GM18861 (cell line): ENCODE results near the gene ZNF445.
"Not testable (repeated sequence)": the region's sequence is repeated elsewhere in the genome, so short reads cannot be mapped to it uniquely, and the experiment has no call there.

Experiments
- ATAC-seq: cut with Tn5 transposase; IDR thresholded peaks from one replicate; pipeline ENCODE4 v1.9.1; 2021; ENCODE audit not compliant: unreplicated experiment

The ZNF445 gene

DNA sequence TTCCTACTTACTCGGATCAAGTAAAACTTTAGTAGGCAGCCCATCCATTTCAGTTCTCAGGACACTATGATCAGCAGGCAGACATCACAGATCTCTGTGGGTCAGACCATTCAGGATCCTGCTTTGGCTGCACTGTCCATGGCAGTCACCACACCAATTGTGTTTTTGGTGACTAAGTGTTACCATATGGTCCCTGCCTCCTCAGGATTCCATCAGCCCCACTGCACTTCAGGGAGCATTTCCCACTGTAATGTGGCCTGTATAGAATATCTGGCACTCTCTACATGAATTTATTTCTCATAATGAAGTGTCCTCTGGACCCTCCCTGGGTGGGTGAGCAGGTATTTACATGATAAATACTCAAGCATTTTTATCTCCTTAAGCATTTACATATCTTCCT lies 41.3 kb downstream of the ZNF445 start:
- ATAC-seq: no peak

DNA sequence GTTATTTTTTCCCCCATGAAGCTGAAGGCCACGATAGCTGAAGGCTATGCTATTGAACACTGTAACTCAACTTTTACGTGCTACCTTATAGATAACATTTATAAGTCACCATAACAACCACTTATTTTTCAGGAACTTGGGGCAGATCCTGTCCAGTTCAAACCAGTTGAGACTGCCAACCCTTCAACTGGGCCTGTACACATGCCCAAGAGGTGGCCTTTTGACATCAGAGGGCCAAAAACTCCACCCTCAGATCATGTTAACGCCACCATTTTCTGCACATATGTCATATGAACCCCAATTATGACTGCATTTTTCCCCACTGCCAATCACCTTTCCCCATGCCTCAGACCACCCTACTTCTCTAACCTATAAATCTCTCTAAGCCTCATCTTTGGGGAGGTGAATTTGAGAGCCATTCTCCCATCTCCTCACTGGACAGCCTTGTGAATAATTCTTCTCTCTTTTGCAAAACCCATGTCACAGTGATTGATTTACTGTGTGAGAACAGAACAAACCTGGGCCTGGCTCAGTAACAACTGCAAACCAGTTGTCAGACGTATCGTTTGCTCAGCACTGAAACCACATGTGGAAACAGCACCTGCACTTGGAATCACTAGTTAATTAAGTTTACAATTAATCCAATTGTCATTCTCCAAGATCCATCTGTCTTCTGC lies 42.5 kb downstream of the ZNF445 start:
- no peak for ATAC-seq

DNA sequence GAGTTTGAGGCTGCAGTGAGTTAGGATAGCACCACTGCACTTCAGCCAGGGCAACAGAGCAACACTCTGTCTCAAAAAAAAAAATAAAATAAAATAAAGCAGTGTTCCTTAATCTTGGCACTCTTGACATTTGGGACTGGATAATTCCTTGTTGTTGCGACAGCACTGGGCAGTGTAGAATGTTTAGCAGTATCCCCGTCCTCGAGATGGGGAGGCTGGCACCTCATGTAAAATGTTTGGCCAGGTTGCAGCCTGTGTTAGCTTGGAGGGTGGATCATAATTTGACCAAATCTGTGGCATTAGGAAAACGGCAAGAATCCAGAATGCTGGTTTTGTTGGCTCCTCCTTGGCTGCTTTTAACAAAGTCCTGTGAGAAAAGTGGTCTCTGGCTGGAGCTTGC lies 47.0 kb downstream of the ZNF445 start:
- no peak for ATAC-seq

DNA sequence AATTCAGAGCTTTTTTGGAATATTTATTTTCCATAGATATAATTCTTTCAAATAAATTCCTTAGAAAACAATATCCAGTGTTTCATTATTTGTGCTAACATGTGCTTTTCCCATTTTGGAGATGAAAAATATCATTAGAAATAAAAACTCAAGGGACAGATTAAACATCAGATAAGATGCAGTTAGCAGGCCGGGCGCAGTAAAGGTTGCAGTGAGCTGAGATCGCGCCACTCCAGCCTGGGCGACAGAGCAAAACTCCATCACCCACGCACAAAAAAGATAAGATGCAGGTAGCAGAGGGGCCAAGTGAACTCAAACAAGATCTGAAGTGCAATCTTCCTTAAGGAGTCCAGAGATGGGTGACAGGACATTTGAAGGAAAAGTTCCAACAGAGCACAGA lies 48.0 kb downstream of the ZNF445 start:
- no peak for ATAC-seq

DNA sequence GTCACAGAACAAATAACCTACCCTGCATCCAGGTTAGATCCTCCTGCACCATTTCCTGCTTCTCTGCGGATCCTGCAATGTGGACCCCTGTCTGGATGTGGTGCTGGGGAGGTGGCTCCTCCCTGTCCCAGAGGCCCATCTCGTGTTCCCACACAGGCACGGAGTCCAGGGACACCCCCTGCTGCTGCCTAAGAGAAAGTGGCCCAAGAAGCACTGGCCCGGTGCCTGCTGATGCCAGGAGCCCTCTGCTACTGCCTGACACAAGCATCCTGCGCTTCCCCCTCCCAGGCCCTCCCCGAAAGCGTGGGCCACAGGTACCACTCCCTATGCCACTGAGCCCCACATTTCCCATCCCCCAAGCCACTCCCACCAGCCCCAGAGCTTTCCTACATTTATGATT lies 48.6 kb downstream of the ZNF445 start:
- no peak for ATAC-seq

DNA sequence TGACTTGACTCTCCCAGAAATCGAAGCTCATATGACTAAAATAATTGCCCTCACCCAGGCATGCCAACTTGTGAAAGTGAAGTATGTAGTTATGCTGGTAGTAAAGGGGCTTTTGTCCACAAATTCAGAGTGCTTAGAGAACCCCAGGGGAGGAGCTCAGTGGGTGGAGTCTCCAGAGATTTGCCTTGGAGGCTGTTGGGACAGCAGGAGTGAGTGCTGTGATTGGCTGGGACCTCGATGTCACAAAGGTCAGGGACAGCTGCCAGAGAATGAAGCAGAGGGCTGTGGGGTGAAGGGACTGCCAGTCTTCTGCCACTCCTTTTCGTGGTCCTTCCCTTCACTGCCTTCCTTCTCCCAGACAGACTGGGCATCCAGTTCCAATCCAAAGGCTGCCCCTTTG lies 49.8 kb downstream of the ZNF445 start:
- ATAC-seq: no peak

DNA sequence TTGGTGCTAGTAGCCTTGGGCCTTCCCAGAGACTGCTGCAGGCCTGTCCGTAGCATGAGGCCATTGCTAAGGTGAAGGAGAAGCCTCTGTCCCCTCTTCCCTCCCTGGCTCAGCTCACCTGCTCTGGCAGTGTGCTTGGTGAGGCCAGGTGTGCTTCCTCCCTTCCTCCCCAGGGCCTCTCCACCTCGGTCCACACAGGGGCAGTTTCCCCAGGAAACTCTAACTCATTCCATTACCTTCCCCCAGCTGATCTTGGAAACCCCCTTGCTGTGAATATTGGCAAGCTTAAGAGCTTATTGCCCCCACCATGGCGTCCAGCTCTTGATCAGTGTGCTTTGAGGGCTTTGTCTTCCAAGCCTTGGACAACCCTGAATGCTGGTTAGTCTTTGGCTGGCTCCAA lies 52.7 kb downstream of the ZNF445 start:
- ATAC-seq: no peak

DNA sequence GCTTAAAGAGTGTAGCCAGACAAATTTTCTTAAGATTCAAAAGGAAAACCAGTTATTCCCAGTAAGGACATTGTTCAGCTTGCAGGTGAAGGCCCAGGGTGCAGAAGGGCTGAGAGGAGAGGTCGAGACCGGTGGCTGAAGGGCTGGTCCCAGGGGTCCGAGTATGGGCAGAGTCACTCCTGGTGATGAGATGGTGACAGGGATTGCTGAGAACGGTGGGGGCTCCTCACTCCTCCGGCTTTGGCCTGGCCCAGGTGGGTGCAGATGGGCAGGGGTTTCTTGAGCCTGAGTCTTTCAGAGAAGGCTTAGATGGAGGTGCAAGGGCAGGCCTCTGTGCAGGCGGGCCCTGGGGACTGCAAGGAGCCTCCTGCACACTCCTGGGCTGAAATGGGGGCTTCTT lies 56.2 kb downstream of the ZNF445 start:
- no peak for ATAC-seq

DNA sequence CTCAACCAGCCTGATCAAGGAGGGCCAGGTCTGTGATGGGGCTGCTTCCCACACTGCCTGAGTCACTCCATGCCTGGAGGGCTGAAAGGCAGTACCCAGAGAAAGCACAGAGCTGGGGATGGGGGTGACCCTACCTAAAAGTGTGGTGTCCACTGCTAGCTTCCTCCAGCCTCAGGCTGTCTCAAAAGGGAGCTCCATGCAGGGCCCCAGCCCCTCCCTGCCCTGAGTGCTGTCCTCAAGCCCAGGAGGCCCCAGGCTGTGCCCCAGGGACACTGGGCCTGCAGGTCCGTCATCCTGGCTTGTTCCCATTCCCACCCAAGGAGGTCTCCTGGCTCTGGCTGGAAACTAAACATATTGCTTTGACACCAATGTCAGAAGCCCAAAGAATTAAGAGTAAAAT lies 56.8 kb downstream of the ZNF445 start:
- no peak for ATAC-seq

DNA sequence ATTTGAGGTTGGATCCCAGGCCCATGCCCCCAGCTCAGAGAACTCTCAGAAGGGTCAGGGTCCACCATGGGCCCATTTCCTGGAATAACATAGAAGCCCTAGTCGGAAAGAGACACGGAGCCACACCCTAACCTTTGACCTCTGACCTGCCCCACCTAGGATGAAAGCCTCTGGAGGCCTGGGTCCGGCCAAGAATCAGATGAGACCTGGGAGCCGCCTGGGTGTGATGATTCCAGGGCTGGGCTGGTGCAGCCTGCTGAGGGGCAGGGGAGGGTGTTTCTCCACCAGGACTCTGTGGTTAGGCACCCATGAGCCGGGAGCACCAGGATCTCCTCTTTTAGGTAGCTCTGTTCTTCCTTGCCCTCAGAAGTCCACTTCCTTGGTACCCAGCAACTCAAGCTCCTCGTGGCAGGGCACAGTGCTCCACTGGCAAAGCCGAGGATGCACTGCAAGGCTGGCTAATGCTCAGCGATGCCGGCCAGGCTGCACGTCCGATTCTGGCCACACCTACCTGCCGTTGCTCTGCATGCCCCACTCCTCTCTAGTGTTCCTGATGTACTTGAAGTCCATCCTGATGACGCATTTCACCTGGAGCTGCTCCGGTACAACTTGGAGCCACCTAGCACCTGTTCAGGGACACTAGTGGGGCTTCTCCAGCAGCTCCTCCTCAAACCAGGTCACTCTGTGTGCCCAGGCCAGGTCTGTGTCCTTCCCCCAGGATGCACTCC lies 57.4 kb downstream of the ZNF445 start:
- no peak for ATAC-seq

DNA sequence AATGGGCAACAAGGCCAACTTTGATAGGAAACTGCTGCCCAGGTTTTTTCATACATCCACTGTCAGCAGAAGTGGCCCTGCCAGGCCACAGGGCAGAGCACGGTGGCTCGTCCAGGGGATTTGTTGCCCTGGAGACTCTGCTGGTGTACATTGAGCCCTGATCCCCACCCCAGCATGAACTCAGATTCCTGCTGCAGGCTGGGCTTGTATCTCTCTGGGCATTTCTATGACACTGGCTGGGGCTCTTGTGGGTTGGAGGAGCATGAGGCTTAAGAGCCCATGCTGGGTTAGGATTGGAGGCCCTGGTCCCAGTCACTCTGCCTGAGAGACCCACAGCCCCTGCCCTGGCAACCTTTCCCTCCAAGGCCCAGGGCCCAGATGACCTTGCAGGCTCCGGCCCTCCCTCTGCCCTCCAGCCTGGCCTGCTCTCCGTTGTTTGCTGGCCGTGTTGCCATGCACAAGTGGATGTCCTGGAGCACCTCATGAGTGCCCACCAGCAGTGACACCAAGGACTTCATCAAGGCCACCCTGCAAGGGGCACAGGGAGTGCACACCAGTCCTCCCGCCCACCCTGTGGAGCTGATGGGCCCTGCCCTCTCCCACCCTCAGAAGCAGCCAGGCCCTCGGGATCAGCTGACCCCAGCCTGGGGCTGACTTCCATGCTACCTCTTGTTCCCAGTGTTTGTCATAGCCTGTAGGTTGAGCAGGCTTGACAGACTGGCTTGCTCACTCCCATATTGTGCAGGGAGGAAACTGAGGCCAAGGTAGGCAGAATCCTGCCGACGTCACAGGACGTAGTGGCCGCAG lies 58.2 kb downstream of the ZNF445 start:
- no peak for ATAC-seq

DNA sequence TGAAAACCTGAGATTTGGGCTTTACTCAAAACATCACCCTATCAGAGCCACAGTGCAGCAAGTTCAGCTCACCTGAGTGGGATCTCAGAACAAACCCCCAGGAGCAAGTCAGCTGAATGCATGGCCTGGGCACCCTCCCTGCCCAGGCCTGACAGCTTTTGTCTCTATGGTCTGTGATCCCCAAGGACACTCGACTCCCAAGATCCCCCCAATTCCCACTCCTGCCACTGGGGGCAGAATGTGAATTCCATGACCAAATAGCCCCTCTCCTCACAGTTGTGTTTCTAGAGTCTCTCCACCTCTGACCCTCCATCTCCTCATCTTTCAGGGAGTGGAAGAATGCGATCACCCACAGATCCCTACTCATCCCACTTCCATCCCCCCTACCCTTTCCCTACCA lies 58.9 kb downstream of the ZNF445 start:
- no peak for ATAC-seq

DNA sequence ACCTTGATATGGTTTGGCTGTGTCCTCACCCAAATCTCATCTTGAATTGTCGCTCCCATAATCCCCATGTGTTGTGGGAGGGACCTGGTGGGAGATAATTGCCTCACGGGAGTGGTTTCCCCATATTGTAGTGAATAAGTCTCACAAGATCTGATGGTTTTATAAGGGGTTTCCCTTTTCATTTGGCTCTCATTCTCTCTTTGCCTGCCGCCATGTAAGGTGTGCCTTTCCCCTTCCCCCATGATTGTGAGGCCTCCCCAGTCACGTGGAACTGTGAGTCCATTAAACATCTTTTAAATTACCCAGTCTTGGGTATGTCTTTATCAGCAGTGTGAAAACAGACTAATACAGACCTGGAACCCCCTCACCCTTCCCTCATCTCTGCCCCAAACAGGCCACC lies 59.4 kb downstream of the ZNF445 start:
- ATAC-seq: not testable (repeated sequence)

DNA sequence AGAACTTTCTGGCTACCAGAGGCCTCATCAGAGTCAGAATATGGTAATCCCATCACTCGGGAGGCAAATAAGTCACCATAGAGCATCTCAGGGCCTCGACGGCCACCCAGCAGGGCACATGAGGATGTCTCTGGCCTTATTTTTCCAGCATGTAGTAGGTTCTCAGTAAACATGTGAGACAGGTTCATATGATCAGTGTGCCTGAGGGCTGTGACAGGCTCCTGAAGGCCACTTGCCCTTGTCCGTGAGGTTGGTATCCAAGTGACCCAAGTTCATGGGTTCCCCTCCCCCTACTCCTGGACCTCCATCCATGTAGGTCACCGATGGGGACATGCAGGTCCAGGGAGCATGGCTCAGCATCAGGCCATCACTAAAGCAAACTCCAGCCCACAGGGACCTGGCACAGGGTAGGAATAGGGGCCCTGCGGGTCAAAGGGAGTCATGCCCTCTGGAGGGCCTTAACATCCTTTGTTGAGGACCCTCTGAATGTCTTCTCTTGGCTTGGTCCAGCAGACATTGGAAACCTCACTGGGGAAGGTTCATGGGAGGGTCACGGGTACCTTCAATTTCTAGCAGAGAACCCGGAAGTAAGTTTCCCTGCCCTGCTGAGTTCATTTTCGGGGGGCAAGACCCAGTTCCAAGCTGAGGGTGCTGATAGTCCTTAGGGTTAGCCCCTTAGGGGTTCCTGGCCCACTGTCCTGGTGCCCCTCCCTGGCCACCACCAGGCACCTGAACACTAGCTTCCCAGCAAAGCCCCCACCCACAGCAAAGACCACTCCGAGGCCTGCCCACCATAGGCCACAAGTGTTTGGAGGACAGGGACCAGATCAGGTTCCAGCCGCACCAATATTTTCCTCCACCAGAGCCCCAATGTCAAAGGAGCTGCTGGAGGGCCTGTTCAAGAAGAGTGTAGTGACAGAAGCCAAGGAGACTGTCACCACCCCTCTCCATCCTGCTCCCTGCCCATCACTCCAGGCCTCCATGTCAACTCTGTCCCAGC lies 61.1 kb downstream of the ZNF445 start:
- no peak for ATAC-seq

DNA sequence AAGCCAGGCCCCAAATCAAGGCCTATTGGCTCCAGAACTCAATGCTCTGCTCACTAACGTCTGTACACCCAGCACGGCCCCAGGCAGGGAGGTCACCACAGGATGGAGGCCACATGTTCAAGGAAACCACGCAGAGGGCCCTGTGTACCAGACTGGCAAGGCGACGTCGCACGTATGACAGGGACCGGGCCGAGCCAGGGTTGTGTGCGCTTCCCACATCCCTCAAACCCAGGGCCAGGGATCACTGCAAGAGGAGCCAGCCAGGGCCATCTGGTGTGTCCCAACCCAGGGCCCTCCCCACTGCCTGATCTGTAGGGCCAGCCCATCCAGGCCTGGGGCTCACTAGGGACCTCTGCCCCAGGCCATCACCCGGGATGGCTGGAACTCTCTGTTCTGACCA lies 62.0 kb downstream of the ZNF445 start:
- ATAC-seq: no peak

DNA sequence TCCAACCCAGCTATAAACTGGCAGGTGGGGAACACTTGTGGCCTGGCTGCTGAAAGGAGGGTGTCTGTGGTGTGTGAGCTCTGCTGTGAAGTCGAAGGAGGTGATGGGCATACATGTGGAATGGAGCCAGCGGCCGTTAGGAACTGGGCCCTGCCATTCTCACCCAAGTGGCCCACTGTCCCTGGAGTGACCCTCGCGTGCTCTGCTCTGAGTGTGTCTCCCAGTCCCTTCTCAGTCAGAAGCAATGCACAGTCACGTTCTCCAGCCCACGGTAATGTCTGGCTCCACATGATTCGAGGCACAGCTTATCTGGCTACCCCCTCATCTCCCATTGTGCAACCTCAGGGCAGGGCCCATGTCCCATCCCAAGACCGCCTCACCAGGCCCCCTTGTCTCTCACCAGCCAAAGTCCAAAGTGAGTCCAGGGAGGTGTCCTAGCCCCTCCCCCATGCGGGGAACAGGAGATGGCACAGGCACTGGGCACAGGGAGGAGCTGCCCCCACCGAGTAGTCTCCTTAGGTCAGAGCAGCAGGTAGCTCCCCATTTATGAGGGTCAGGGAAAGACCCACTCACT lies 62.9 kb downstream of the ZNF445 start:
- ATAC-seq: no peak

DNA sequence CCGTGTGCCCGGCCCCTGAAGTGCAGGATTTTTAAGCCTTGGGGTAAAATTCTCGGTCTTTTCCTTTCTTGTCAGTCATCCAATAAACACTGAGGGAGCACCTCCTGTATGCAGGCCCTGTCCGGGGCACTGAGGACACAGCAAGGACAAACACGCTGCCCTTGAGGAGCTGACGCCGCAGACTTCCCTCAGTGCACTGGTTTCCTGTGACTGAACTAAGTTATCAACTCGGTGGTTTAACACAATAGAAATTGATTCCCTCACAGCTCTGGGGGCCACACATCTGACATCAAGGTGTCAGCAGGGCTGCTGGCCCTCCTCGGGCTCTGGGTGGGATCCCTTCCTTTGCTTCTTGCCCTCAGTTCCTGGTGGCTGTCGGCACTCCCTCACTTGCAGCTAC lies 65.1 kb downstream of the ZNF445 start:
- no peak for ATAC-seq

DNA sequence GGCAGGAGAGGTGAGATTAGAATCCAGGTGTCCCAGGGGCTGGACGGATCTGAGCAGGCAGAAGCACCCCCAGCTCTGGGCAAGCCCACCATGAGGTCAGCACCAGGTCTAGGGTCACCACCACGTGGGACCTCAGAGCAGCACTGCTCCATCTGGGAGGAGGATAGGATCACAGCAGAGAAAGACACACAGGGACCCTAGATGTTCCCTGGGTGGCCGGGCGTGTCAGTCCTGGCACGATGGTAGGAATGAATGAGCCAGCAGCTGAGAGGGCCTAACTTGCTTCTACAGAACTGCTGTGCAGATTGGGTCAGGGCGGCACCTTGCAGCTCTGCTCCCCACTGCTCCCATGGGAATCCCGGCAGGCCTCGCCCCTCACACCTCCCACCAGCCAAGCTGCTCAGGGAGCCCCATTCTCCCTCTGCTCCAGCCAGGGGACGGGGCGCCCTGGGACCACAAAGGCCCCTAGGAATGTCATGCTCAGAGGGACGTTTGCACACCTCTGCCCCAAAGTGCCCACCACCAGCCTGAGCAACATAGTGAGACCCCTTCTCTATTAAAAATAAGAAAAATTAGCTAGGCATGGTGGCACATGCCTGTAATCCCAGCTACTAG lies 66.3 kb downstream of the ZNF445 start:
- ATAC-seq: no peak

DNA sequence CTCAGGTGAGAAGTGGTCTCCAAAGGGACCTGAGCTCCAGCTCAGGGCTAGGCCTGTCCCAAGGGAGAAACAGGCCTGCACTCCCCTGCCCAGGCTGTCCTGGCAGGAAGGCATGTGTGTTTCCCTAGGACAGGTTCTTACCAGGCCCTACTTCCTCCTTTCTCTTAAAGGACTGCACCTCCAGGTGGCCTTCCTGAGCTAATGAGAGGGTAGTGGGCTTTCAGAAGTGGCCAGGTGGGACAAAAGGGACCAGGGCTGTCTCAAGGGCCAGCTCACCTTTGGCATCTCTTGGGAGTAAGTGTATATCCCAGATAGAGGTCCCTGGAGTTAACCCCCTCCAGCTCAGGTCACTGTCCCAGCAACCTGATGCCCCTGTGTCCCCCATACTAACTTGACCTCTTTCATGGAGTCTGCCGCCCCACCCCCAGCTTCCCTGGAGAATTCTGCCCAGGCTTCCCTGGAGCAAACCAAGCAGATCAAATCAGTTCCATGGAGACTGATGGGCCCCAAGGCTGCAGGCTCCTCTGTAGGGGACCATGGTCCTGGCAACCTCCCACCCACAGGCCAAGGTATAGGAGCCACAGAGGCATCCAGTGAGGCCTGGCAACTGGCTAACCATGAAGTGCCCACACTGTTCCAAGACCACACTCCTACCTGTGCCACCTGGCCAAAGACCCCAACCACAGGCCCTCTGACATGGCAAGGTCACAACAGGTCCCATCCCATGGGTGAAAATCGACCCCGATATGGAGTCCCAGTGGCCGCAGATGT lies 67.6 kb downstream of the ZNF445 start:
- no peak for ATAC-seq
